ENCODE measurements around the gene PSPC1. TPM values are rescaled to one million over a fixed set of nuclear protein-coding genes. Genes with fewer than 3 reads are reported as not detected.

Gene PSPC1
- polyA plus RNA-seq, 1 donor (not counting 4 experiments of a cell fraction or from before 2014, with no cell fraction given): 38.0 TPM

DNA sequence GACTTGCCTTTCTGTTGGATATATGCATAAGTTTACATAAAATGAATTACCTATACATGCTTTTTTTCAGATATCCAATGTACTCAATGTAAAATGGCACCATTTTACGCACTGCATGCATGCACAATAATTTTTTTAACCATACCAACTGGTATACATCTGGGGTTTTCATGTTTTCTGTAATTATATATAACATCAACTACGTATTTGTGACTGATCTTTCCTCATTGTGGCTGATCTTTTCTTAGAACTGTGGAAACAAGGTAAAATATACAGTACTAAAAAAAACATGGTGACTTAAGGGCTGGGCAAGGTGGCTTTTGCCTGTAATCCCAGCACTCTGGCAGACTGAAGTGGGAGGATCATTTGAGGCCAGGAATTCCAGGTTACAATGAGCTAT lies 18.5 kb downstream of the PSPC1 start:
- TF ChIP-seq EZH2 (IDR thresholded peaks at IDR 0.05; ENCODE audit: low read length): no peak
- TF ChIP-seq, protein P1, sequence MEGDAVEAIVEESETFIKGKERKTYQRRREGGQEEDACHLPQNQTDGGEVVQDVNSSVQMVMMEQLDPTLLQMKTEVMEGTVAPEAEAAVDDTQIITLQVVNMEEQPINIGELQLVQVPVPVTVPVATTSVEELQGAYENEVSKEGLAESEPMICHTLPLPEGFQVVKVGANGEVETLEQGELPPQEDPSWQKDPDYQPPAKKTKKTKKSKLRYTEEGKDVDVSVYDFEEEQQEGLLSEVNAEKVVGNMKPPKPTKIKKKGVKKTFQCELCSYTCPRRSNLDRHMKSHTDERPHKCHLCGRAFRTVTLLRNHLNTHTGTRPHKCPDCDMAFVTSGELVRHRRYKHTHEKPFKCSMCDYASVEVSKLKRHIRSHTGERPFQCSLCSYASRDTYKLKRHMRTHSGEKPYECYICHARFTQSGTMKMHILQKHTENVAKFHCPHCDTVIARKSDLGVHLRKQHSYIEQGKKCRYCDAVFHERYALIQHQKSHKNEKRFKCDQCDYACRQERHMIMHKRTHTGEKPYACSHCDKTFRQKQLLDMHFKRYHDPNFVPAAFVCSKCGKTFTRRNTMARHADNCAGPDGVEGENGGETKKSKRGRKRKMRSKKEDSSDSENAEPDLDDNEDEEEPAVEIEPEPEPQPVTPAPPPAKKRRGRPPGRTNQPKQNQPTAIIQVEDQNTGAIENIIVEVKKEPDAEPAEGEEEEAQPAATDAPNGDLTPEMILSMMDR (optimal IDR thresholded peaks at IDR 0.05 in 1 of 3, IDR thresholded peaks at IDR 0.05 in 1 of 3, conservative IDR thresholded peaks at IDR 0.05 in 1 of 3; ENCODE audit: extremely low read depth in 1 of 3, insufficient read depth in 2 of 3, low read length in 3 of 3): no peak
- no peak for DNase-seq (ENCODE audit: low read depth, low spot score)
- no peaks in the 10 kb centered on the region for H3K9me3 ChIP-seq (ENCODE audit: control insufficient read depth, low read depth, low read length)
- no peak overlapping the region for H3K4me3 ChIP-seq (ENCODE audit: control insufficient read depth in 2 of 3, extremely low read depth in 1 of 3, insufficient read depth in 2 of 3, low read depth in 1 of 3, low read length in 3 of 3)
- no peak overlapping the region for H2AFZ ChIP-seq (ENCODE audit: control insufficient read depth, low read length)
- no peaks in the 10 kb centered on the region for H3K4me1 ChIP-seq (ENCODE audit: control insufficient read depth, extremely low read depth, insufficient read depth, low read length)
- no peak overlapping the region for H3K27ac ChIP-seq (ENCODE audit: control insufficient read depth, insufficient read depth, low read length)
- H3K79me2 ChIP-seq (ENCODE audit: control insufficient read depth, insufficient read depth, low read length): peaks cover 92% of the 10 kb centered on the region
- no peak overlapping the region for H3K4me2 ChIP-seq (ENCODE audit: control insufficient read depth, extremely low read depth, insufficient read depth, low read depth, low read length)
- H4K20me1 ChIP-seq (ENCODE audit: control insufficient read depth, extremely low read depth, insufficient read depth, low read length): peaks cover 11% of the 10 kb centered on the region
- dilution Hi-C loops (cut with MboI; ENCODE audit: extremely low pct_ligation_motif_present, low sequenced_read_pairs): no loop called here
- H3K9me1 ChIP-seq (ENCODE audit: control insufficient read depth, extremely low read depth, insufficient read depth, low read length): peaks cover 2% of the 10 kb centered on the region
- H3K27me3 ChIP-seq (ENCODE audit: control insufficient read depth, extremely low read depth, insufficient read depth, low read length): no peaks in the 10 kb centered on the region
- H3K9ac ChIP-seq (ENCODE audit: control insufficient read depth, extremely low read depth, insufficient read depth, low read length): no peak overlapping the region
- peaks cover 2 to 3% of the 10 kb centered on the region in 2 experiments for H3K36me3 ChIP-seq (ENCODE audit: control insufficient read depth in 2 of 2, extremely low read depth in 1 of 2, insufficient read depth in 2 of 2, low read length in 2 of 2)
- FAIRE-seq: no peak

DNA sequence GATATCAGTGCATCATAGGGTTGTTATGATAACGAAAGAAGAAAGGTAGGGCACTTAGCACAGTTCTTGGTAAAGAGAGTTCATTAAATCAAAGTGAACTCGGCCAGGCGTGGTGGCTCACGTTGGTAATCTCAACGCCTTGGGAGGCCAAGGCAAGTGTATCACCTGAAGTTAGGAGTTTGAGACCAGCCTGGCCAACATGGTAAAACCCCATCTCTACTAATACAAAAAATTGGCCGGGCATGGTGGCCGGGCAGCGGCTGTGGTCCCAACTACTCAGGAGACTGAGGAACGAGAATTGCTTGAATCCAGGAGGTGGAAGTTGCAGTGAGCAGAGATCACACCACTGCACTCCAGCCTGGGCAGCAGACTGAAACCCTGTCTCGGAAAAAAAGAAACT lies 19.1 kb downstream of the PSPC1 start:
- FAIRE-seq (no peak), DNase-seq (ENCODE audit: low read depth, low spot score) (no peak)
- Histone ChIP-seq H3K36me3 (ENCODE audit: control insufficient read depth in 2 of 2, extremely low read depth in 1 of 2, insufficient read depth in 2 of 2, low read length in 2 of 2) (peaks cover 2 to 3% of the 10 kb centered on the region in 2 experiments), H3K9me1 (ENCODE audit: control insufficient read depth, extremely low read depth, insufficient read depth, low read length) (peaks cover 2% of the 10 kb centered on the region), H3K4me3 (ENCODE audit: control insufficient read depth in 2 of 3, extremely low read depth in 1 of 3, insufficient read depth in 2 of 3, low read depth in 1 of 3, low read length in 3 of 3) (no peak overlapping the region), H3K27ac (ENCODE audit: control insufficient read depth, insufficient read depth, low read length) (no peak overlapping the region), H3K27me3 (ENCODE audit: control insufficient read depth, extremely low read depth, insufficient read depth, low read length) (no peaks in the 10 kb centered on the region), H3K79me2 (ENCODE audit: control insufficient read depth, insufficient read depth, low read length) (peaks cover 86% of the 10 kb centered on the region), H3K4me1 (ENCODE audit: control insufficient read depth, extremely low read depth, insufficient read depth, low read length) (no peaks in the 10 kb centered on the region), H2AFZ (ENCODE audit: control insufficient read depth, low read length) (no peak overlapping the region), H3K4me2 (ENCODE audit: control insufficient read depth, extremely low read depth, insufficient read depth, low read depth, low read length) (no peak overlapping the region), H4K20me1 (ENCODE audit: control insufficient read depth, extremely low read depth, insufficient read depth, low read length) (peaks cover 11% of the 10 kb centered on the region), H3K9me3 (ENCODE audit: control insufficient read depth, low read depth, low read length) (no peaks in the 10 kb centered on the region), H3K9ac (ENCODE audit: control insufficient read depth, extremely low read depth, insufficient read depth, low read length) (no peak overlapping the region)
- no peak for TF ChIP-seq EZH2 (IDR thresholded peaks at IDR 0.05; ENCODE audit: low read length)
- TF ChIP-seq, protein P1 (optimal IDR thresholded peaks at IDR 0.05 in 1 of 3, IDR thresholded peaks at IDR 0.05 in 1 of 3, conservative IDR thresholded peaks at IDR 0.05 in 1 of 3; ENCODE audit: extremely low read depth in 1 of 3, insufficient read depth in 2 of 3, low read length in 3 of 3): no peak
- dilution Hi-C loops (cut with MboI; ENCODE audit: extremely low pct_ligation_motif_present, low sequenced_read_pairs): no loop called here

All from keratinocyte (primary cell).